A549 (cell line): ENCODE measurements around the gene TM7SF2. TPM values are rescaled to one million over a fixed set of nuclear protein-coding genes. Genes with fewer than 3 reads are reported as not detected.

Source experiments
- ATAC-seq, 2 experiments: fragments of 200-7000 bp in 1 of 2; fragments of >200 bp in 1 of 2; cut with Nextera tagmentation in 1 of 2; cut with Tn5 transposase in 1 of 2; 3 replicates each; pipeline versions ENCODE4 v1.8.0 to v1.9.1; 2018 to 2020; ENCODE audit warnings: mild to moderate bottlenecking in 1 of 2, moderate library complexity in 1 of 2
- CTCF ChIA-PET: fragments of 300-600 bp; sonication (Branson Sonifier 250); formaldehyde crosslinking; extraction: SDS; loops from one replicate; lab custom pipeline; 2021; ENCODE audit warnings: antibody characterized with exemption, inconsistent platforms; lab: Yijun Ruan, JAX
- POLR2A ChIA-PET: fragments of 350-600 bp; formaldehyde crosslinking; extraction: SDS; loops from one replicate; lab custom pipeline; 2021; ENCODE audit warnings: antibody characterized with exemption, inconsistent platforms; lab: Yijun Ruan, JAX
- DNase-seq, 2 experiments: peaks; one replicate each; pipeline versions ENCODE4 v3.0.0 to v3.0.0-alpha.2; 2011 to 2016; ENCODE audit warnings: low read depth in 1 of 2, low spot score in 1 of 2
- FAIRE-seq: peaks from 2 replicates; lab custom pipeline; 2011; peaks lifted over from hg19 to GRCh38; lab: Jason Lieb, UNC
- H3K27ac ChIP-seq, 2 experiments: fragments of >200 bp; sonication (Bioruptor Twin); formaldehyde crosslinking; 3 replicates each; pipeline ENCODE4 v1.5.1; 2016 to 2017
- H3K4me1 ChIP-seq: fragments of >200 bp; sonication (Bioruptor Twin); formaldehyde crosslinking; 3 replicates; pipeline ENCODE4 v1.6.1; 2016
- H3K4me2 ChIP-seq: fragments of >200 bp; sonication (Bioruptor Twin); formaldehyde crosslinking; 3 replicates; pipeline ENCODE4 v1.6.1; 2016
- H3K4me3 ChIP-seq: fragments of >200 bp; sonication (Bioruptor Twin); formaldehyde crosslinking; 3 replicates; pipeline ENCODE4 v1.5.1; 2016
- H3K9me3 ChIP-seq: fragments of >200 bp; sonication (Bioruptor Twin); formaldehyde crosslinking; 3 replicates; pipeline ENCODE4 v1.6.1; 2016
- ATOH8 ChIP-seq: fragments of 250-450 bp; sonication (Bioruptor Pico); IDR thresholded peaks from 2 replicates; pipeline ENCODE4 v1.5.0; 2020; ENCODE audit warnings: low read depth, mild to moderate bottlenecking, moderate library complexity
- FOXS1 ChIP-seq: fragments of 250-450 bp; sonication (Bioruptor Pico); IDR thresholded peaks from 2 replicates; pipeline ENCODE4 v1.5.0; 2020; ENCODE audit warnings: mild to moderate bottlenecking, moderate library complexity
- HOXA7 ChIP-seq: fragments of 250-450 bp; sonication (Bioruptor Pico); IDR thresholded peaks from 2 replicates; pipeline ENCODE4 v1.5.0; 2020; ENCODE audit warnings: mild to moderate bottlenecking, moderate library complexity
- HOXB5 ChIP-seq: fragments of 250-450 bp; sonication (Bioruptor Pico); IDR thresholded peaks from 2 replicates; pipeline ENCODE4 v1.5.0; 2020; ENCODE audit warnings: mild to moderate bottlenecking, moderate library complexity
- NFE2L2 ChIP-seq: fragments of 150-350 bp; conservative IDR thresholded peaks from 2 replicates; pipeline ENCODE4 v1.6.1; 2014; ENCODE audit warnings: low read length
- NR3C1 ChIP-seq: fragments of >200 bp; sonication (Bioruptor Twin); formaldehyde crosslinking; IDR thresholded peaks from 3 replicates; pipeline ENCODE4 v1.6.1; 2017
- PBX3 ChIP-seq: IDR thresholded peaks from 2 replicates; pipeline ENCODE4 v1.6.1; 2012
- PHF8 ChIP-seq: fragments of 200-600 bp; sonication (generic); IDR thresholded peaks from 2 replicates; pipeline ENCODE4 v1.6.1; 2016; ENCODE audit warnings: low read depth, mild to moderate bottlenecking, antibody characterized with exemption, moderate library complexity, borderline replicate concordance
- POLR2AphosphoS2 ChIP-seq: conservative IDR thresholded peaks from 2 replicates; pipeline ENCODE4 v1.6.1; 2012; ENCODE audit warnings: low read length, improper control_type of control experiment, inconsistent platforms
- RCOR1 ChIP-seq: fragments of 150-350 bp; IDR thresholded peaks from 2 replicates; pipeline ENCODE4 v1.6.1; 2014; ENCODE audit warnings: antibody characterized with exemption, low read length, low read depth
- REST ChIP-seq: fragments of 200-600 bp; sonication (generic); IDR thresholded peaks from 2 replicates; pipeline ENCODE4 v1.6.1; 2016; ENCODE audit warnings: antibody characterized with exemption, mild to moderate bottlenecking, moderate library complexity
- RFX5 ChIP-seq: fragments of 450-650 bp; IDR thresholded peaks from 2 replicates; pipeline ENCODE4 v1.7.1; 2014; ENCODE audit warnings: antibody characterized with exemption, mild to moderate bottlenecking, moderate library complexity
- TFCP2L1 ChIP-seq: fragments of 250-450 bp; sonication (Bioruptor Pico); IDR thresholded peaks from 2 replicates; pipeline ENCODE4 v1.5.0; 2021; ENCODE audit warnings: mild to moderate bottlenecking
- TP53 ChIP-seq: fragments of 250-450 bp; sonication (Bioruptor Pico); IDR thresholded peaks from 2 replicates; pipeline ENCODE4 v1.5.0; 2021; ENCODE audit warnings: mild to moderate bottlenecking, moderate library complexity
- WGBS: methylation state at CpG from one replicate; pipeline ENCODE4 v1.1.6; 2017; ENCODE audit errors: missing lambda C conversion rate; 5-methylcytosine and 5-hydroxymethylcytosine counted together
- polyA plus RNA-seq, 4 experiments: library from polyadenylated mRNA; depleted of rRNA in 3 of 4; stranded (reverse); fragments of >200 nt; fragmentation: RNase III in 1 of 4; extraction: RNeasy Plus Mini Kit Qiagen cat#74134 plus additional on column Dnase treatment in 1 of 4; gene quantifications; 2 replicates in 3 of 4; 3 replicates in 1 of 4; pipeline ENCODE4 v1.2.3, GENCODE V29; 2011 to 2017
- TF ChIP-seq, protein P1 (sequence below): fragments of >200 bp; sonication (Bioruptor Twin); formaldehyde crosslinking; IDR thresholded peaks from 3 replicates; pipeline ENCODE4 v1.6.1; 2016

TM7SF2 gene
- polyA plus RNA-seq, 2 of the 4 experiments (the other 2 are of a cell fraction), result 8.2 TPM

DNA sequence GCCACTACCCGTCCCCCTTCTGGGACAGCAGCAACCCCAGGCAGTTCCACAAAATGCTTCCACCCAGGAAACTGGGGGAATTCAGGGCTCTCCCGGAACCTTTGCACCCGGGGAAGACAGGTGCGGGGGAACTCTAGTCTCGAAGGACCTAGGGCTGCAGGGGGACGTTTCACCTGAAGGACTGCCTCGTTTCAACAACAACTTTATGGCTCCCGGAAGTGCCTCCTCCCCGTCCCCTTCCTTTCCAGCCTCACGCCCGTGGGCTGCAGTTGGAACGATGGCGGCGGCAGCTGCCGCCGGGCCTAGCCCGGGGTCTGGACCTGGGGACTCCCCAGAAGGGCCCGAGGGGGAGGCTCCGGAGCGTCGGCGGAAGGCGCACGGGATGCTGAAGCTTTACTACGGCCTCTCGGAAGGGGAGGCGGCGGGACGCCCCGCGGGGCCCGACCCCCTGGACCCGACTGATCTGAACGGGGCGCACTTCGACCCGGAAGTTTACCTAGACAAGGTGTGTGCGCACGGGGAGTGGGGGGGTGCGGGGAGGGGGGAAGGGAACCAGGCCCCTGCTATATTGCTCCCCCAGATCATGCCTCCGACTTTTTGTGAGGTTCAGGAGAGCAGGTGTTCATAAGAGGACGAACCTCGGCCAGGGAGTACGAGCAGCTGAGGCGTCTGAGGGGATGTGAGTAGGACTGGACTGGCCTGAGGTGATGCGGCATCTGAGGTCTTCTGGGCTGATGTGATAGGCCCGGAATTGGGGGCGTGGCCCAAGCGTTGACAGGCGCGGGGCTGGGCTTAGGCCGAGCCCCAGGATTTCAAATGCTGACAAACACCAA, 15.5 kb upstream of the TM7SF2 start, which contains the start of gene VPS51 (continued):
- TF ChIP-seq, protein P1, sequence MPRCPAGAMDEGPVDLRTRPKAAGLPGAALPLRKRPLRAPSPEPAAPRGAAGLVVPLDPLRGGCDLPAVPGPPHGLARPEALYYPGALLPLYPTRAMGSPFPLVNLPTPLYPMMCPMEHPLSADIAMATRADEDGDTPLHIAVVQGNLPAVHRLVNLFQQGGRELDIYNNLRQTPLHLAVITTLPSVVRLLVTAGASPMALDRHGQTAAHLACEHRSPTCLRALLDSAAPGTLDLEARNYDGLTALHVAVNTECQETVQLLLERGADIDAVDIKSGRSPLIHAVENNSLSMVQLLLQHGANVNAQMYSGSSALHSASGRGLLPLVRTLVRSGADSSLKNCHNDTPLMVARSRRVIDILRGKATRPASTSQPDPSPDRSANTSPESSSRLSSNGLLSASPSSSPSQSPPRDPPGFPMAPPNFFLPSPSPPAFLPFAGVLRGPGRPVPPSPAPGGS, result peak; percentile 69; the same call in 2 of the 3 replicates
- TF ChIP-seq REST, result peak; percentile 46; the same call in 1 of the 2 replicates
- peak; percentile 97 for TF ChIP-seq PHF8
- peak; percentile 71; the same call in 1 of the 2 replicates for TF ChIP-seq HOXB5 (CRISPR knock-in tag)

- DNase-seq (no peak), FAIRE-seq (no peak), ATAC-seq (peak; percentile 26 to 28; a peak in 4 of 6 replicates)
- Histone ChIP-seq H3K4me1 (peaks cover 8% of the 10 kb centered on the region; the same call in 1 of the 3 replicates), H3K4me2 (peak overlapping the region; percentile 98), H3K4me3 (peak overlapping the region; percentile 95), H3K27ac (peak overlapping the region; percentile 95 to 96), H3K9me3 (no peaks in the 10 kb centered on the region)
- ChIA-PET CTCF (interaction anchor here (1.0 to 9.2 kb wide), 5 partner anchors 9 to 82 kb away, joined by 3 to 153 read pairs (median 5); partner anchors contain the start of genes ARL2 and TM7SF2), POLR2A (interaction anchor here (0.7 to 3.0 kb wide), 2 partner anchors 15 to 16 kb away, joined by 3 to 8 read pairs; partner anchors contain the start of gene TM7SF2)
- TF ChIP-seq NFE2L2 (no peak), RCOR1 (no peak), ATOH8 (no peak), PBX3 (no peak), TFCP2L1 (CRISPR knock-in tag) (no peak), RFX5 (no peak), FOXS1 (CRISPR knock-in tag) (no peak), NR3C1 (no peak), POLR2AphosphoS2 (no peak), HOXA7 (CRISPR knock-in tag) (no peak), TP53 (CRISPR knock-in tag) (no peak)
- whole genome bisulfite sequencing, result 56% methylated on average over 8 of the region's 8 CpGs
Measured at GRCh38 chr11:65096926-65097325, 14.7 kb upstream of the TM7SF2 start.
